Measurements from ENCODE around the gene KIRREL3.
"Not testable (repeated sequence)": the region's sequence is repeated elsewhere in the genome, so short reads cannot be mapped to it uniquely, and the experiment has no call there.

KIRREL3 gene

GRCh38 chr11:126375726-126376125 is 624.8 kb downstream of the KIRREL3 start:
- no peak for DNase-seq (ENCODE audit: low spot score)

GRCh38 chr11:126374562-126375300 is 625.8 kb downstream of the KIRREL3 start:
- DNase-seq (ENCODE audit: low spot score): not testable (repeated sequence)

GRCh38 chr11:126373389-126374066 is 627.0 kb downstream of the KIRREL3 start:
- DNase-seq (ENCODE audit: low spot score): not testable (repeated sequence)

Data from iPS-NIHi11 (cell line).